Epithelial cell of proximal tubule (primary cell): ENCODE measurements around the gene AGBL1. TPM values are rescaled to one million over a fixed set of nuclear protein-coding genes. Genes with fewer than 3 reads are reported as not detected.

Source experiments
- DNase-seq: peaks from one replicate; pipeline ENCODE4 v3.0.0-alpha.2; 2011; ENCODE audit warnings: low read depth
- H3K4me3 ChIP-seq: 2 replicates; pipeline ENCODE4 v1.5.1; 2011; ENCODE audit warnings: low read depth, mild to moderate bottlenecking, low read length
- CTCF ChIP-seq: conservative IDR thresholded peaks from 2 replicates; pipeline ENCODE4 v1.5.1; 2012; ENCODE audit warnings: low read depth, mild to moderate bottlenecking, low read length
- total RNA-seq: library from RNA; depleted of rRNA; stranded (reverse); fragments of >200 nt; gene quantifications from 2 replicates; pipeline ENCODE4 v1.2.3, GENCODE V29; 2015

Gene AGBL1
- total RNA-seq, 1 donor from 2014 or later, result not detected

- no peak overlapping the region for H3K4me3 ChIP-seq
- TF ChIP-seq CTCF, result no peak
Observed at GRCh38 chr15:86042226-86042625, 37.4 kb upstream of the AGBL1 start.

GRCh38 chr15:86044981-86045380 is 34.7 kb upstream of the AGBL1 start:
- no peak overlapping the region for H3K4me3 ChIP-seq
- DNase-seq, result no peak
- no peak for TF ChIP-seq CTCF

More at GRCh38 chr15:86042226-86042625, 37.4 kb upstream of the AGBL1 start:
- no peak for DNase-seq

- DNase-seq, result no peak
- TF ChIP-seq CTCF, result no peak
- H3K4me3 ChIP-seq, result no peak overlapping the region
Observed at GRCh38 chr15:86054338-86054737, 25.3 kb upstream of the AGBL1 start.

GRCh38 chr15:86055688-86056087 is 24.0 kb upstream of the AGBL1 start:
- TF ChIP-seq CTCF, result no peak
- no peak overlapping the region for H3K4me3 ChIP-seq
- no peak for DNase-seq

GRCh38 chr15:86059851-86060250 is 19.8 kb upstream of the AGBL1 start:
- DNase-seq, result no peak
- no peak for TF ChIP-seq CTCF
- no peak overlapping the region for H3K4me3 ChIP-seq

GRCh38 chr15:86060674-86061073 is 19.0 kb upstream of the AGBL1 start:
- DNase-seq, result no peak
- no peak overlapping the region for H3K4me3 ChIP-seq
- no peak for TF ChIP-seq CTCF

GRCh38 chr15:86061581-86061980 is 18.1 kb upstream of the AGBL1 start:
- TF ChIP-seq CTCF, result no peak
- DNase-seq, result no peak
- no peak overlapping the region for H3K4me3 ChIP-seq
